A549 treated with AZD9567 at 1 μM for 4 hours (cell line): Measurements from ENCODE around the gene SLC9A1. TPM values are rescaled to one million over a fixed set of nuclear protein-coding genes. Genes with fewer than 3 reads are reported as not detected.

Experiments used
- total RNA-seq: library from RNA; stranded (reverse); fragments of 200-300 nt; extraction: Qiagen RNA extraction; gene quantifications from 5 replicates; pipeline ENCODE4 v1.2.3, GENCODE V29; 2022; ENCODE audit not compliant: insufficient read depth

Gene SLC9A1
- 11.6 to 16.8 TPM (median 14.9 TPM) in 5 replicates for total RNA-seq

GRCh38 chr1:27154991-27155781 lies at the start of gene SLC9A1:
Gene SLC9A1, minus strand, starts transcription at chr1:27155125. Its CDS starts 791 bp downstream, at chr1:27154334.

Other genes with a start within 250 kb of the SLC9A1 start
- 0.09 to 0.12 TPM (median 0.11 TPM) in 3 of 5 replicates, not detected in the others for gene NR0B2, start 241.2 kb downstream of the SLC9A1 start, total RNA-seq
- gene NUDC, start 233.4 kb downstream of the SLC9A1 start, total RNA-seq, result 117 to 144 TPM (median 127 TPM) in 5 replicates
- gene KDF1, start 194.7 kb downstream of the SLC9A1 start, total RNA-seq, result 0.05 to 0.15 TPM (median 0.13 TPM) in 3 of 5 replicates, not detected in the others
- 188 to 268 TPM (median 262 TPM) in 5 replicates for gene TRNP1, start 161.4 kb downstream of the SLC9A1 start, total RNA-seq
- gene TENT5B, start 142.3 kb downstream of the SLC9A1 start, total RNA-seq, result 0.87 to 1.2 TPM (median 1.0 TPM) in 4 of 5 replicates, not detected in the other
- 6.3 to 9.2 TPM (median 7.0 TPM) in 5 replicates for gene WDTC1, start 79.5 kb upstream of the SLC9A1 start, total RNA-seq
- gene TMEM222, start 167.0 kb upstream of the SLC9A1 start, total RNA-seq, result 43.8 to 52.6 TPM (median 51.5 TPM) in 5 replicates
- 0.34 to 0.94 TPM (median 0.55 TPM) in 4 of 5 replicates, not detected in the other for gene SYTL1, start 186.9 kb upstream of the SLC9A1 start, total RNA-seq
- gene MAP3K6, start 211.8 kb upstream of the SLC9A1 start, total RNA-seq, result 7.2 to 18.4 TPM (median 15.3 TPM) in 5 replicates
- not detected in 5 replicates for gene FCN3, start 219.7 kb upstream of the SLC9A1 start, total RNA-seq
- not detected in 5 replicates for gene CD164L2, start 228.2 kb upstream of the SLC9A1 start, total RNA-seq
- gene GPR3, start 237.5 kb upstream of the SLC9A1 start, total RNA-seq, result 1.6 to 2.0 TPM (median 1.7 TPM) in 4 of 5 replicates, not detected in the other